H1 (cell line): Measurements from ENCODE around the gene TGFBI. TPM values are rescaled to one million over a fixed set of nuclear protein-coding genes. Genes with fewer than 3 reads are reported as not detected.
A peak's percentile ranks its signal among the peaks of the same experiment; 100 is the strongest.

Experiments
- BCL11A ChIP-seq, 2 experiments: IDR thresholded peaks; one replicate each; pipeline ENCODE4 v1.6.1; 2011; ENCODE audit warnings: low read depth in 2 of 2, low read length in 2 of 2, mild to moderate bottlenecking in 2 of 2
- BRCA1 ChIP-seq: IDR thresholded peaks from 2 replicates; pipeline ENCODE4 v1.6.1; 2012; ENCODE audit warnings: low read depth, low read length, improper control_type of control experiment
- CBX8 ChIP-seq: fragments of 300-800, 300-1000 bp; sonication (generic); IDR thresholded peaks from 2 replicates; pipeline ENCODE4 v1.7.1; 2016; ENCODE audit warnings: low read depth, low read length, borderline replicate concordance
- CTBP2 ChIP-seq: IDR thresholded peaks from 2 replicates; pipeline ENCODE4 v1.7.0; 2011; ENCODE audit warnings: borderline replicate concordance, mild to moderate bottlenecking, moderate library complexity, mixed read lengths, low read length; ENCODE audit not compliant: insufficient read depth, insufficient read length
- HDAC2 ChIP-seq, 2 experiments: fragments of 300-600 bp in 1 of 2; sonication (generic) in 1 of 2; IDR thresholded peaks; 2 replicates each; pipeline ENCODE4 v1.6.1; 2011 to 2012; ENCODE audit warnings: low read depth in 2 of 2, low read length in 2 of 2, mild to moderate bottlenecking in 2 of 2, moderate library complexity in 2 of 2, borderline replicate concordance in 1 of 2, inconsistent platforms in 1 of 2
- HDAC6 ChIP-seq: IDR thresholded peaks from one replicate; pipeline ENCODE4 v1.7.1; 2012; ENCODE audit warnings: low read depth, mild to moderate bottlenecking, inconsistent platforms, low read length, moderate library complexity
- MAFK ChIP-seq: IDR thresholded peaks from 2 replicates; pipeline ENCODE4 v1.6.1; 2012; ENCODE audit warnings: low read depth, mild to moderate bottlenecking, improper control_type of control experiment, low read length
- POU5F1 ChIP-seq: IDR thresholded peaks from 2 replicates; pipeline ENCODE4 v1.6.1; 2011; ENCODE audit warnings: low read depth, mild to moderate bottlenecking, low read length, moderate library complexity
- RFX5 ChIP-seq: IDR thresholded peaks from 2 replicates; pipeline ENCODE4 v1.6.1; 2011; ENCODE audit warnings: low read depth, low read length, improper control_type of control experiment, borderline replicate concordance
- SIN3A ChIP-seq, 2 experiments: IDR thresholded peaks in 1 of 2; conservative IDR thresholded peaks in 1 of 2; 2 replicates each; pipeline ENCODE4 v1.6.1; 2011 to 2012; ENCODE audit warnings: low read length in 2 of 2, improper control_type of control experiment in 1 of 2, low read depth in 1 of 2, mild to moderate bottlenecking in 1 of 2
- SIRT6 ChIP-seq: IDR thresholded peaks from one replicate; pipeline ENCODE4 v1.7.1; 2012; ENCODE audit warnings: low read length, inconsistent platforms
- SIX5 ChIP-seq: IDR thresholded peaks from 2 replicates; pipeline ENCODE4 v1.6.1; 2011; ENCODE audit warnings: mild to moderate bottlenecking, low read depth, low read length
- SP4 ChIP-seq: IDR thresholded peaks from 2 replicates; pipeline ENCODE4 v1.6.1; 2012; ENCODE audit warnings: low read length, inconsistent platforms
- SUZ12 ChIP-seq: fragments of 200-600 bp; sonication (generic); IDR thresholded peaks from 2 replicates; pipeline ENCODE4 v1.6.1; 2012; ENCODE audit warnings: mild to moderate bottlenecking, inconsistent platforms, low read length, moderate library complexity, mixed read lengths
- TBP ChIP-seq: IDR thresholded peaks from 2 replicates; pipeline ENCODE4 v1.6.1; 2011; ENCODE audit warnings: low read depth, low read length, improper control_type of control experiment
- YY1 ChIP-seq: IDR thresholded peaks from 2 replicates; pipeline ENCODE4 v1.6.1; 2011; ENCODE audit warnings: low read depth, mild to moderate bottlenecking, low read length
- ZNF274 ChIP-seq: IDR thresholded peaks from 2 replicates; pipeline ENCODE4 v1.7.0; 2012; ENCODE audit warnings: low read length, borderline replicate concordance; ENCODE audit errors: extremely low read depth
- polyA plus RNA-seq, 7 experiments: library from polyadenylated mRNA; depleted of rRNA in 3 of 7; stranded (reverse) in 5 of 7; unstranded in 2 of 7; fragments of >200 nt in 5 of 7; fragments of 200-250 nt in 2 of 7; gene quantifications; 1 replicate in 5 of 7; 2 replicates in 1 of 7; 4 replicates in 1 of 7; pipeline versions ENCODE4 v1.2.1 to v1.2.3, GENCODE V29; 2011 to 2013; ENCODE audit warnings: missing spikeins in 2 of 7, mixed read lengths in 2 of 7
- total RNA-seq: library from RNA; stranded (reverse); fragmentation: NEBNext Ultra II Directional; extraction: Animal tissue kit (Norgen Biotek cat#: 25700); gene quantifications from 2 replicates; pipeline ENCODE4 v1.2.1, GENCODE V29; 2021
- TF ChIP-seq, protein P1 (sequence below), 3 experiments: IDR thresholded peaks; 1 replicate in 2 of 3; 2 replicates in 1 of 3; pipeline versions ENCODE4 v1.5.1 to v1.6.1; 2011; ENCODE audit warnings: low read length in 3 of 3, mild to moderate bottlenecking in 3 of 3, inconsistent platforms in 2 of 3, low read depth in 1 of 3, moderate library complexity in 1 of 3; ENCODE audit not compliant: insufficient read depth in 1 of 3; ENCODE audit errors: control extremely low read depth in 1 of 3
- TF ChIP-seq, protein P2 (sequence below): IDR thresholded peaks from 2 replicates; pipeline ENCODE4 v1.6.1; 2011; ENCODE audit warnings: low read depth, mild to moderate bottlenecking, low read length; ENCODE audit not compliant: insufficient read depth

TGFBI gene
- total and polyA plus RNA-seq, 2 of the 8 experiments (the other 6 are each of a cell fraction or from before 2014, with no cell fraction given) = 6.0 to 8.5 TPM

DNA sequence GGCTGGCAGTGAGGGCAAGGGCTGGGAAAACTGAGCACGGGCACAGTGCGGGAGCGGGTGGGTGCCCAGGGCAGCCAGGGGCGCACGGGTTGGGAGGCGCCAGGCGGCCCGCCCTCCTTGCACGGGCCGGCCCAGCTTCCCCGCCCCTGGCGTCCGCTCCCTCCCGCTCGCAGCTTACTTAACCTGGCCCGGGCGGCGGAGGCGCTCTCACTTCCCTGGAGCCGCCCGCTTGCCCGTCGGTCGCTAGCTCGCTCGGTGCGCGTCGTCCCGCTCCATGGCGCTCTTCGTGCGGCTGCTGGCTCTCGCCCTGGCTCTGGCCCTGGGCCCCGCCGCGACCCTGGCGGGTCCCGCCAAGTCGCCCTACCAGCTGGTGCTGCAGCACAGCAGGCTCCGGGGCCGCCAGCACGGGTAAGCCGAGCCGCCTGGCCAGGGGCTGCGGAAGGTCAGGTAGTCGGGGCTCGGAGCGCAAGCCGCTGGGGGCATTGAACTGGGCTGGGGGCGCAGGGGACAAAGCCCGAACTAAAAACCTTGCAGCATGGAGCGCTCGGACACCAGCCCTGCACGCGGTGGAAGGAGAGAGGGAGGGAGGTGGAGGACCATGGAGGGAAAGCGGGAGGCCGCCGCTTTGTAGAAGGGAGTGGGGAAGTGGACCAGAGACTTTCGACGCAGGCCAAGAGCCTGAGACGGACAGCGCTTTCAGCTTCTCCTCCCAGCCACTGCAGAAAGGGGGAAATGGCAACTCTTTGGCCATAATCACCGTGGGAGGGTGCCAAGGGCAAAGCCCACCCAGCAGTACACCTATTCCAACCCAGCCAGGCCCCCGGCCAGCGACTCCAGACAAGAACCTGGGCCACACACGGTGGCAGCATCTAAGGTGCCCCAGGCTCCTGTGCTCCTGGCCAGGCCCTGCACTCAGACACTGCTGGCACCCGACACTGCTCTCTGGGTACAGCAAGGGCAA, at the start of gene TGFBI (continued):
- TF ChIP-seq, protein P1, sequence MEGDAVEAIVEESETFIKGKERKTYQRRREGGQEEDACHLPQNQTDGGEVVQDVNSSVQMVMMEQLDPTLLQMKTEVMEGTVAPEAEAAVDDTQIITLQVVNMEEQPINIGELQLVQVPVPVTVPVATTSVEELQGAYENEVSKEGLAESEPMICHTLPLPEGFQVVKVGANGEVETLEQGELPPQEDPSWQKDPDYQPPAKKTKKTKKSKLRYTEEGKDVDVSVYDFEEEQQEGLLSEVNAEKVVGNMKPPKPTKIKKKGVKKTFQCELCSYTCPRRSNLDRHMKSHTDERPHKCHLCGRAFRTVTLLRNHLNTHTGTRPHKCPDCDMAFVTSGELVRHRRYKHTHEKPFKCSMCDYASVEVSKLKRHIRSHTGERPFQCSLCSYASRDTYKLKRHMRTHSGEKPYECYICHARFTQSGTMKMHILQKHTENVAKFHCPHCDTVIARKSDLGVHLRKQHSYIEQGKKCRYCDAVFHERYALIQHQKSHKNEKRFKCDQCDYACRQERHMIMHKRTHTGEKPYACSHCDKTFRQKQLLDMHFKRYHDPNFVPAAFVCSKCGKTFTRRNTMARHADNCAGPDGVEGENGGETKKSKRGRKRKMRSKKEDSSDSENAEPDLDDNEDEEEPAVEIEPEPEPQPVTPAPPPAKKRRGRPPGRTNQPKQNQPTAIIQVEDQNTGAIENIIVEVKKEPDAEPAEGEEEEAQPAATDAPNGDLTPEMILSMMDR (IDR thresholded peaks at IDR 0.05; ENCODE audit: control extremely low read depth in 1 of 3, insufficient read depth in 1 of 3, low read depth in 1 of 3, low read length in 3 of 3) = peak in 1 of 3 experiments; percentile 1; a peak in 1 of 4 replicates
- TF ChIP-seq YY1 (peak; percentile 24; the same call in 1 of the 2 replicates), SIN3A (conservative IDR thresholded peaks at IDR 0.05 in 1 of 2, IDR thresholded peaks at IDR 0.05 in 1 of 2; ENCODE audit: low read depth in 1 of 2, low read length in 2 of 2) (peak in 1 of 2 experiments; percentile 27; a peak in 1 of 4 replicates), RFX5 (no peak), HDAC6 (no peak), SP4 (no peak), CTBP2 (peak; percentile 86), SUZ12 (peak; percentile 69; the same call in 1 of the 2 replicates), BRCA1 (no peak), TBP (peak; percentile 84; the same call in 1 of the 2 replicates), MAFK (no peak), SIX5 (no peak), CBX8 (no peak), BCL11A (IDR thresholded peaks at IDR 0.05; ENCODE audit: low read depth in 2 of 2, low read length in 2 of 2) (no peak), ZNF274 (no peak), SIRT6 (no peak), POU5F1 (no peak), HDAC2 (IDR thresholded peaks at IDR 0.05; ENCODE audit: borderline replicate concordance in 1 of 2, low read depth in 2 of 2, low read length in 2 of 2) (0 out of 4 replicates have a peak, but pooled peaks of 1 of the 2 experiments have one; percentile 17)
- TF ChIP-seq, protein P2, sequence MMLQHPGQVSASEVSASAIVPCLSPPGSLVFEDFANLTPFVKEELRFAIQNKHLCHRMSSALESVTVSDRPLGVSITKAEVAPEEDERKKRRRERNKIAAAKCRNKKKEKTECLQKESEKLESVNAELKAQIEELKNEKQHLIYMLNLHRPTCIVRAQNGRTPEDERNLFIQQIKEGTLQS = no peak
